Measurements from ENCODE around the gene MUSK. TPM values are rescaled to one million over a fixed set of nuclear protein-coding genes. Genes with fewer than 3 reads are reported as not detected.

The MUSK gene
- total RNA-seq, 2 donors from 2014 or later, result 0.71 TPM; not detected in 1

DNA sequence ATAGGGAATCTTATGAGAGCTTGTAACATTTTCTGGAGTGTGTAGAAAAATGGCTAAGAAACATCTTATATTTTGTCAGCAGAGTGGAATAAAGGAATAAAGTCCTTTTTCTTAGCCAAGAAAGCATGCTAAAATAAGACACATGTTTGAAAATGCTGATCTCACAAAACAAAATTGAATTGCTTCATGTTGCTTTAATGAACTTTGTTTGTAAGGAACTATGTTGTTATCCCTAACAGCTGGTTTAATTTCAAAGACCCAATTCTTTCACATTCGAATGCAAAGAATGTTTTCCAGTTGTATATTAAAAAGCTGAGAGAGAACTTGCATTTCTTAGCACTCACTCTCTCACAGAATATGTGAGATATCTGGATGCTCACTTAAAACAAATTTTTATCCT lies 107.6 kb downstream of the MUSK start:
- Histone ChIP-seq H3K4me3 (no peak overlapping the region), H3K4me1 (ENCODE audit: control insufficient read depth in 1 of 2, low read depth in 2 of 2) (peaks cover 4 to 34% of the 10 kb centered on the region in 2 donors), H3K36me3 (no peaks in the 10 kb centered on the region), H3K27ac (no peak overlapping the region), H3K27me3 (replicated peaks; ENCODE audit: insufficient read depth) (no peaks in the 10 kb centered on the region), H3K9me3 (no peaks in the 10 kb centered on the region)
- ATAC-seq (ENCODE audit: insufficient number of reproducible peaks, low FRiP score, low read depth), result no peak
- DNase-seq (ENCODE audit: low spot score), result no peak
- no peak for TF ChIP-seq CTCF (IDR thresholded peaks at IDR 0.05)

DNA sequence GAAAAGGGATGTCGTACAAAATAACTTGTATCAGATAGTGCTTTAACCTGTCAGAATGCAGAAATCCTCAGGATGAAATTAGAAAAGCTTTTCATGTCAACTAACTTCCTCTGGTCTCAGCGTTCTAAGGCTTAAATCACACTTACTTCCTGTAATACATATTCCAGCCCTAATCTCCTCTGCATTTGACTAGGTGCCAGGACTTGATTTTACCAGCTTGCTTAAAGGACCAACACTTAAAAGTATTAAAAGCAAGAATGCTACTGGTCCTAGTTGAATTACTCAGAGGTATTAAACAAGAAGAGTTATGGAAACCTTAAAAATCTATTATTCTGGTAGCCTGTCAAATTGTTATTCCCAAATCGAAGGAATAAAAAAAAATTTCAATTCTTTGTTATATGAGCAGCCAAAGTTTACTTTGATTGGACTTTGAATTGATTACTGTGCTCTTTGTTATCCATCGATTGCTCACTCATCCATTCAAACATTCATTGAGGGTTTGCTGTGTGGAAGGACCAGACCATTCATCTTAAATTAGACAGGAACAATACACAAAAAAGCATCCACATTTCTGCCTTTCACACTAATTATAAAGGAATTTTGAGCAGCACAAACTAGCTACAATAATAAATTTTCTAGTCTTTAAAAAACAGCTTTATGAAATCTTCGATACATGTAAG lies 108.7 kb downstream of the MUSK start:
- no peak for TF ChIP-seq CTCF (IDR thresholded peaks at IDR 0.05)
- Histone ChIP-seq H3K27ac (peak overlapping the region in 1 of 2 donors; percentile 14), H3K4me3 (no peak overlapping the region), H3K4me1 (ENCODE audit: control insufficient read depth in 1 of 2, low read depth in 2 of 2) (peaks cover 4 to 34% of the 10 kb centered on the region in 2 donors), H3K36me3 (no peaks in the 10 kb centered on the region), H3K27me3 (replicated peaks; ENCODE audit: insufficient read depth) (no peaks in the 10 kb centered on the region), H3K9me3 (no peaks in the 10 kb centered on the region)
- no peak for ATAC-seq (ENCODE audit: insufficient number of reproducible peaks, low FRiP score, low read depth)
- DNase-seq (ENCODE audit: low spot score), result no peak

- H3K9me3 ChIP-seq, result no peaks in the 10 kb centered on the region
- TF ChIP-seq CTCF (IDR thresholded peaks at IDR 0.05), result no peak
- DNase-seq (ENCODE audit: low spot score) (no peak), ATAC-seq (ENCODE audit: insufficient number of reproducible peaks, low FRiP score, low read depth) (no peak)
- H3K27ac ChIP-seq, result peak overlapping the region; percentile 9 to 14
- H3K4me3 ChIP-seq, result no peak overlapping the region
- no peaks in the 10 kb centered on the region for H3K27me3 ChIP-seq (replicated peaks; ENCODE audit: insufficient read depth)
- peaks cover 4 to 34% of the 10 kb centered on the region in 2 donors for H3K4me1 ChIP-seq (ENCODE audit: control insufficient read depth in 1 of 2, low read depth in 2 of 2)
- no peaks in the 10 kb centered on the region for H3K36me3 ChIP-seq
Measured at GRCh38 chr9:110777876-110778215, 109.3 kb downstream of the MUSK start.

DNA sequence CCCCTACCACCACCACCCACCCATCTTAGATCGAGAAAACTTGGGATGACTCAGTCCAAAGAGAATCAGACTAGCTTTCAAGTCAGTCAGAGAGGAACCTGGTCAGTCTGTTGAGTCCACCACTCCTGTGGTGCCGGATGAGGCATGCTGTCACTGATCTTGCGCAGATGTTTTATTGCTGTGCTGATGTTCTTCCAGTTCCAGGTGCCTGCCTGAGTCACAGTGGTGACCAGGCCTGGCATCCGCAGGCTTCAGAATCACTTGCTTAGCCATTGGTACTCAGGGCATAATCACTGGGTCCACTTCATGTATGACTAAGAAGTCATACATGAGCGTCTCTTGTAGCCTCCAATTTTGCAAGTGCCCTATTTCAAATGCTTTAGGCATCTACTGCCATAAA lies 114.1 kb downstream of the MUSK start:
- no peaks in the 10 kb centered on the region for H3K9me3 ChIP-seq
- ATAC-seq (ENCODE audit: insufficient number of reproducible peaks, low FRiP score, low read depth) (no peak), DNase-seq (ENCODE audit: low spot score) (no peak)
- H3K27ac ChIP-seq, result no peak overlapping the region
- no peaks in the 10 kb centered on the region for H3K27me3 ChIP-seq (replicated peaks; ENCODE audit: insufficient read depth)
- H3K36me3 ChIP-seq, result no peaks in the 10 kb centered on the region
- H3K4me1 ChIP-seq (ENCODE audit: control insufficient read depth in 1 of 2, low read depth in 2 of 2), result peaks cover 5 to 33% of the 10 kb centered on the region in 2 donors
- no peak overlapping the region for H3K4me3 ChIP-seq
- no peak for TF ChIP-seq CTCF (IDR thresholded peaks at IDR 0.05)

DNA sequence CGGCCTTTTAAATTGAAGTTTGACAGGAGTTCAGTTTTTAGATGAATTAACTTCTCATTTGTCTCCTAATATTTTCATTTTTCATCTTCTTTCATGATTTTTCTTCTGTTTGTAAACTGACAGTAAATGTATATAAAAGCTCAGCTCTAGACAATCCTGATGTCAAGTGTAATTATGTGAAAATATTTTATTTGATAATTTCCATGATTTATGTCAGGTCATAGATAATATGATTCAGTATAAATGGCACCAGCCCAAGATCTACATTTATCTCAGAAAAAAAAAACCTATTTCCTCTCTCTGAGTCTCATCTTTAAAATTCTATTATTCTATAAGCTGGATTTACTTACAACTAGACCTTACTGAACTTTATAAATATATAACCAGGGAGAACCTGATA lies 115.7 kb downstream of the MUSK start:
- H3K27ac ChIP-seq, result no peak overlapping the region
- ATAC-seq (ENCODE audit: insufficient number of reproducible peaks, low FRiP score, low read depth) (no peak), DNase-seq (ENCODE audit: low spot score) (no peak)
- H3K36me3 ChIP-seq, result no peaks in the 10 kb centered on the region
- no peaks in the 10 kb centered on the region for H3K9me3 ChIP-seq
- H3K4me3 ChIP-seq, result no peak overlapping the region
- TF ChIP-seq CTCF (IDR thresholded peaks at IDR 0.05), result no peak
- H3K27me3 ChIP-seq (replicated peaks; ENCODE audit: insufficient read depth), result no peaks in the 10 kb centered on the region
- H3K4me1 ChIP-seq (ENCODE audit: control insufficient read depth in 1 of 2, low read depth in 2 of 2), result peaks cover 5 to 25% of the 10 kb centered on the region in 2 donors
